Gastrocnemius medialis (tissue), 4 donors: ENCODE data around the gene PEAK3.
A peak's percentile ranks its signal among the peaks of the same experiment; 100 is the strongest.

Experiments
- POLR2A ChIP-seq, 2 donors: fragments of 450-650 bp; IDR thresholded peaks; one replicate each; pipeline ENCODE4 v1.6.1; 2017; ENCODE audit warnings: antibody characterized with exemption in 2 of 2, mild to moderate bottlenecking in 2 of 2, moderate library complexity in 2 of 2
- TF ChIP-seq, protein P1 (sequence below), 5 experiments: fragments of 450-650 bp in 3 of 5; fragments of 200-600 bp in 2 of 5; sonication (generic) in 2 of 5; IDR thresholded peaks in 4 of 5; conservative IDR thresholded peaks in 1 of 5; 1 replicate in 4 of 5; 2 replicates in 1 of 5; pipeline ENCODE4 v1.5.1; 2016 to 2019; ENCODE audit warnings: antibody characterized with exemption in 5 of 5, mild to moderate bottlenecking in 3 of 5, moderate library complexity in 3 of 5

DNA sequence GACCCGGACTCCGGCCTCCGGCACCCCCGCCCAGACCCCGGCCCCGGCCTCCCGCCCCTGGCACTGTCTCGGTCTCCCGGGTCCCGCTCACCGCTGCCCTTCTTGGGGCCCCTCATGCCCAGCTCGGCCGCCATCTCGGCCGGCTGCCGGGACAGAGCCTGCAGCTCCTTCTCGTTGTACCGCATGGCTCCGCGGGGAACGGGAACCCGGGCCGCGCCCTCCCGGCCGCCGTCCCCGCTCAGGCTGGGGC is 46.0 kb downstream of the PEAK3 start:
- peak in 1 of 2 donors; percentile 39 for TF ChIP-seq POLR2A (IDR thresholded peaks at IDR 0.05)
- TF ChIP-seq, protein P1, sequence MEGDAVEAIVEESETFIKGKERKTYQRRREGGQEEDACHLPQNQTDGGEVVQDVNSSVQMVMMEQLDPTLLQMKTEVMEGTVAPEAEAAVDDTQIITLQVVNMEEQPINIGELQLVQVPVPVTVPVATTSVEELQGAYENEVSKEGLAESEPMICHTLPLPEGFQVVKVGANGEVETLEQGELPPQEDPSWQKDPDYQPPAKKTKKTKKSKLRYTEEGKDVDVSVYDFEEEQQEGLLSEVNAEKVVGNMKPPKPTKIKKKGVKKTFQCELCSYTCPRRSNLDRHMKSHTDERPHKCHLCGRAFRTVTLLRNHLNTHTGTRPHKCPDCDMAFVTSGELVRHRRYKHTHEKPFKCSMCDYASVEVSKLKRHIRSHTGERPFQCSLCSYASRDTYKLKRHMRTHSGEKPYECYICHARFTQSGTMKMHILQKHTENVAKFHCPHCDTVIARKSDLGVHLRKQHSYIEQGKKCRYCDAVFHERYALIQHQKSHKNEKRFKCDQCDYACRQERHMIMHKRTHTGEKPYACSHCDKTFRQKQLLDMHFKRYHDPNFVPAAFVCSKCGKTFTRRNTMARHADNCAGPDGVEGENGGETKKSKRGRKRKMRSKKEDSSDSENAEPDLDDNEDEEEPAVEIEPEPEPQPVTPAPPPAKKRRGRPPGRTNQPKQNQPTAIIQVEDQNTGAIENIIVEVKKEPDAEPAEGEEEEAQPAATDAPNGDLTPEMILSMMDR (IDR thresholded peaks at IDR 0.05 in 4 of 5, conservative IDR thresholded peaks at IDR 0.05 in 1 of 5), result no peak
